CD4-positive, alpha-beta T cell treated with Interleukin-10 for 1 hour (primary cell): Measurements from ENCODE around the gene TMEM100.

Experiments used
- DNase-seq: peaks from one replicate; pipeline ENCODE4 v3.0.0-alpha.2; 2020

TMEM100 gene

GRCh38 chr17:55743103-55743679 lies 20.5 kb upstream of the TMEM100 start:
- no peak for DNase-seq

- DNase-seq: no peak
Observed at GRCh38 chr17:55742272-55743102, 19.8 kb upstream of the TMEM100 start.

DNA sequence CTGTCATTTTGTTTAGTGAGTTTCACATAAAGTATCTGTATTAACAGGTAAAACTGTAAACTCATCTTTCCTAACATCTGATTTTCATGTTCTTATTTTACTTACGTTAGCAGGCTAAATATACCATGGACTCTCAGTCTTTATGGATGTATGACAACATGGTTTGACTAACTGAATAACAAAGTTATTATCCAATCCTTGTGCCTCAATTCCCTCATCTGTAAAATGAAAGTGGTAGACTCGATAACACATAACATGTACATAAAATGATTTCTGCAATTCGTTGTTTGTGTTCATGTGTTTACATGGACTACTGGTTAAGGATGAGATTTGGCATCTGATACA lies 18.7 kb upstream of the TMEM100 start:
- DNase-seq: no peak

- DNase-seq: no peak
Observed at GRCh38 chr17:55740511-55741355, 18.1 kb upstream of the TMEM100 start.

DNA sequence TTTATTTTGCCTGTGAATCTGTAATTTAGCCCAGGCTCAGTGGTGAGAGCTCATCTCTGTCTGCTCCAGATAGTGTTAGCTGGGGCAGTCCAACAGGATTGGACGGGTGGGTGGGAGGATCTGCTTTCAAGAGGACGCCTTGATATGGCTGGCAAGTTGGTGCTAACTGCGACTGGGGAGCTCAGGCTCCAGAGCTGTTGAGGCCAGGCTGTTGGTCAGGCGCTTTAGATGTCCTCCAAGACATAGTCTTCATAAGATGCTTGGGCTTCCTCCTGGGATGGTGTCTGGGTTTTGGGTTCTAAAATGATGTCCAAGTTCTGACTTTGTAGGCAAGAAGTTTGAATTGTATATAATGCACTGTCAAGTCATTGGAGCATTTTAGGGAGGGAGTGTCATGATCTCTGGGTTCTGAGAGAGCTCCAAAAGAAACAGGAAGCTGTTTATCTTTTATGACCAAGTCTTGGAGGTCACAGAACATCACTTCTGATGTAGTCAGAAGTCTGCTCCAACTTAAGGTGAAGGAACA lies 15.4 kb upstream of the TMEM100 start:
- no peak for DNase-seq

- peak; percentile 46 for DNase-seq
Observed at GRCh38 chr17:55735731-55736405, 13.2 kb upstream of the TMEM100 start.

GRCh38 chr17:55734128-55734781 lies 11.6 kb upstream of the TMEM100 start:
- no peak for DNase-seq

DNA sequence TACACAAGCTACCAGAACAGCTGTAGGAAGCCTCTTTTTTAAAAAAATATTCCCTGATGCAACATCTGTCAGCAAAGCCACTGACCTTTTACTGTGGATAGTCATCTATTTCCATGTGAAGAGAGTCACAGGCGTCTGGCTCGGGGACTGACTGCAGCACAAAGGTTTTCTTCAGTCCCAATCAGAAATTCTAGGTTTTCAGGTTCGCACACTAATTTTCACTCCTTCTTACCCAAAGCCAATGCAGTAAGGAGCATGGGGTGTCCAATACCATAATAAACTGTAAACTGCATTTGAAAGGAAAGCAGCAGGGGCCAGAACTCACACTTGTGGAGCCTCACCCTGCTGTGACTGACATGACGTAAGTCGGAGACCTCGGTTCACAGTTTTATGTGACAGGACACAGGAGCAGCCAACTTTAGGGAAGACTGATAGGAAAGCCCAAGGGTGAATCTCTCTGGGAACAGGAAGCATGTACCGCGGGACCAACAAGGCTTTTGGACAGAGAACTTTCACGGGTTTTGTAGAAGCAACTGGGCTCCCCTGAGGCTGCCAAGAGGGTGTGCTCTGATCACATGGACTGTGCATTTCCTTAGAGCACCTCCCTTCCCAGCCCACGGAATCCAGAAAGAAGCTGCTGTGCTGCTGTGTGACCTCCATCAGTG lies 9.1 kb upstream of the TMEM100 start:
- DNase-seq: no peak

DNA sequence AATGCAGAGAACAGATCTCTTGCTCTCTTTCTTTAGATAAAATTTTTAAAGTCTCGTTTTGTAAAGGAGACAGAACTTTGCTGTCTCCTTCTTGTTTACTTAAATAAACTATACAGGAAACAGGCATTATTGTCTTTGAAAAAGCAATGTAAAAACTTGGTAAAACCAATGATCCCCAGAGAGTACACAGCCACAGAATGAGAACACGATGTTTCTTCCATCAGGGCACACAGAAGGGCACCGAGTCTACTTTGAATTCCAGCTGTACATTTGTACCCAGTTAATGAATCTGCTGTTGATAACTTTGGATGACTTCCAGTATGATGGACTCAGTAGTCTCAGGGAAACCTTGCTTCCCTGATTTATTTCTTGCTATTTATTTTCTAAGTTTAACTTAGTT lies 8.1 kb upstream of the TMEM100 start:
- DNase-seq: no peak

- no peak for DNase-seq
Observed at GRCh38 chr17:55730380-55730779, 7.7 kb upstream of the TMEM100 start.

DNA sequence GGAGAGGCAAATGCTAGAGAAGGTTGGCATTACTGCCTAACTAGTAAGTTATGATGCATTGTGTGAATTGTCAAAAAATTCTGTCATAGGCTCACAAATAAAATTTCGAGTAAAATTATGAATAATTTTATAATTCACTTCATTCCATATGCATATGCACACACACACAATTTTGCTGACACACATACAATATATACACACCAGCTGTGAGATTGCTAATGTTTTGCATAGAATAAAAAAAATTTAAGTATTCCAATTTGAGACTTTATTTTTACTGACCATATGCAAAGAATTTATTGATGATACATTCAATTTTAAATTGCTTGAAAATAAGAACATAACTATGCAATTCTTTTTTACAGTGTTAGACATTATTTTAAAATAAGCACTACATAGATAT lies 6.8 kb upstream of the TMEM100 start:
- DNase-seq: no peak

DNA sequence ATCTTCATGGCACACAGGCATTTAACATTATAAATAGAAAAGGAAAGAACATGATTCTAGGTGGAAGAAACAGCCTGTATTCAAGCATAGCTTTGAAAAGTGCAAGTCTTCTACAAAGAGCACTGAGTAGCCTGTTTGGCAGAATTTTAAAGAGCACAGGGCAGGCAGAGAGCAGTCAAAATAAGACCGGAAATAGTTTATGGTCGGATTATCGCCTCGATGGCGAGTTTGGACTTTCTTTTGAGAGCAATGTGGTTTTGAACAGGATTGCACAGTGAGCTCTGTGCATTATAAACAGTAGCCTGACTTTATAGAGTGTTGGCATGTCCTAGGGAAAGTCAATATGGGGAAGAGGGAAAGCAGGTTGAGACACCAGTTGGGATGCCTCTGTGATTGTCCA lies 6.2 kb upstream of the TMEM100 start:
- DNase-seq: no peak

GRCh38 chr17:55728361-55728760 lies 5.7 kb upstream of the TMEM100 start:
- DNase-seq: no peak

GRCh38 chr17:55727920-55728319 lies 5.3 kb upstream of the TMEM100 start:
- DNase-seq: no peak

DNA sequence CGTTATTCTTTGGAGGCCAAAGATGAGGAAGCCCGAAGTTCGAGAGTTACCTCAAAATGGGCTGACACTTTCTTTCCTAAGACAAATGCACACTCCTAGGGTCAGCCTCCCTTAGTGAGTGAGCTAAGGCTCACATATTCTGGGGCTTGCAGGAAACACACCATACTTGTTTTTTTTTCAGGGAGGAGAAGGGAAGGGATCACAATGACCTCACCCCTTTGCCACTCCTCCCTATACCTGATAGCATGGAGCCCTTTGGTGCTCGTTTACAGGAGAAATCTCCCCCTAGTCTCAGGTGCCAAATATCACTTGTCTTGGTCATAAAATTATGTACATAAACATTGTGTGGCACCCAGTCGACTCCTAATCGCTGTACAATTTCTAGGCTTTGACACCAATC lies 4.6 kb upstream of the TMEM100 start:
- DNase-seq: no peak

DNA sequence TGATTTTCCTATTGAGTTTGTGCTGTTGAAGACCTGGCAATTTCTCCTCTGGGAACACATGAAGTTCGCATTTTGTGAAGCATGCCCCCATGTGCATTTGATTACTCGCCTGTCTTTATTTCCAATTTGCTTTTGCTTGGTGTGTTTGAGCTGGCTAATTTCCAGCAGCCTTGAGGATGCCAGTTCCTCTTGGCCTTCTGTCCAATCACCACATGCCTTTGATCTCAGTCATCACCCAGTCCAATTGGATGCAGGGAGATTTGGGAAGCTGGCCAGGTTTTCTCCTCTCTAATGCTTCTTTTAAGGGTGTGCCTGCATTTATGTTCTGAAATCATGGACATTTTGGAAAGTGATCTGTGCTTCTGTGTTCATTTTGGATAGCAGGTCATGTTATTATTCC lies 3.8 kb upstream of the TMEM100 start:
- DNase-seq: no peak

- no peak for DNase-seq
Observed at GRCh38 chr17:55723488-55723848, 804 bp upstream of the TMEM100 start.

DNA sequence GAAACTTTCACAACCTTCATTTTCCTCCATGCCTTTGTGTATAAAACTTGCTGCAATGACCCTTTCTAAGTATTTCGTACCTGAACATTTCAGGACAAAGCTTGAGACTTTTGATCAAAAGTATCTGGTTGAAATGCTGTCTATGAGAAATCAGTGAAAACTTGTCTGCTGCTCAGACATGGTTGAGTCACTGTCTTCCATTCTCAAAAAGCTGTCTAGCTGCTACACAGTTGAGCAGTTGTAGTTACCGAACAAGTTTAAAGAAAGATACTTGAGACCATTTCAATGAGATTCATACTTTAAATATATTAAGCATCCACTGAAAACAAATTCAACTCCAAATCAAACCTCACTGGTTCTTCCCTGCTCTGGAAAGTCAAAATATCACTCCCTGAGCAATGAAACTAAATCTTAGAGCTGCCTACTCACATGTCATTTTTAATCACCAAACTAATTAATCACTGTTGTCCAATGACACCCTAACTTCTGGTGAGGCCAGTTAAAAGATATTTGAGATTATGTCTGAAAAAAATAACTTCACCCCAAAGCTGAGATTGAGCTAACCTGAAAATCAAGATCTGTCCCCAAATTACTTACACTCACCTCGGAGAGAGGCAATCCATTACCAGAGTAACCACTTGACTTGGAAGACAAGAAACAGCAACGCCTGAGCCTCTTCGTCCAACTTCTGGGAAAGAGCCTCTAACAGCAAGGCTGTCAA lies 488 bp downstream of the TMEM100 start:
- no peak for DNase-seq

- no peak for DNase-seq
Observed at GRCh38 chr17:55720919-55721836, 1.5 kb downstream of the TMEM100 start.
